HFF-Myc (cell line): ENCODE data around the gene CAD.

Source experiments
- DNase-seq: peaks from one replicate; pipeline ENCODE4 v3.0.0-alpha.2; 2011; ENCODE audit warnings: low read depth; ENCODE audit errors: extremely low read depth
- H3K4me3 ChIP-seq: replicated peaks from 2 replicates; pipeline ENCODE4 v1.5.1; 2011; ENCODE audit warnings: low read depth, mild to moderate bottlenecking, control low read depth, low read length
- TF ChIP-seq, protein P1 (sequence below): IDR thresholded peaks from 2 replicates; pipeline ENCODE4 v1.5.1; 2012; ENCODE audit warnings: mild to moderate bottlenecking, low read depth, low read length, control low read depth; ENCODE audit errors: missing control alignments

Gene CAD

DNA sequence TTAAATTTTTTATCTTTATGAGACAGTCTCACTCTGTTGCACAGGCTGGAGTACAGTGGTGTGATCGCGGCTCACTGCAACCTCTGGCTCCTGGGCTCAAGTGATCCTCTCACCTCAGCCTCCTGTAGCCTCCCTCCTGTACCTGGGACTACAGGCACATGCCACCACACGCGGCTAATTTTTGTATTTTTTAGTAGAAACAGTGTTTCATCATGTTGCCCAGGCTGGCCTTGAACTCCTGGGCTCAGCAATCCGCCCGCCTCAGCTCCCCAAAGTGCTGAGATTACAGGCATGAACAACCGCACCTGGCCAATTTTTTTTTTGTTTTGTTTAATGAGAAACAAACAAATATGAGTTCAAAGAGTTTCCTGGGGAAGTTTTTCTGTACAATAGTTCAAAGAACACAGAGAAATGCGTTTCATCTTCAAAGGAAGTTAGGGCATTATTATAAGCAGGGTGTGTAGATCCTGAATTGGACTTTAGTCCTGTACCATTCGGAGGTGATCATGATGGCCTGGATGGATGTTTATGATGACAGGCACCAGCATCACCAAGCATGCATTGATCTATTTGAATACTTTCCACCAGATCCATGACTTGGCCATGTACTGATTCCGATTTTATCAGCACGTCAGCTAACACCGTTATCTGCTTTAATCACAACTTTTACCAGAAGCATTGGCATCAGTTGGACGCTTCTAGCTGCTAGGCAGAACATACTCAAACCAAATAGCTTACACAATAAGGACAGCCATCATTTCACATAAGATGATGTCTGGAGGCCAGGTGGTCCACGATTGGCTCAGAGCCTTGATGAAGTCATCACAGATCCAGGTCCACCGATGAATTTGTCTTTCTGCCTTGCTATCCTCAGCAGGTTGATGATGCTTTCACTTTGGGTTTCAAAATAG is 39.5 kb upstream of the CAD start:
- DNase-seq = no peak
- TF ChIP-seq, protein P1, sequence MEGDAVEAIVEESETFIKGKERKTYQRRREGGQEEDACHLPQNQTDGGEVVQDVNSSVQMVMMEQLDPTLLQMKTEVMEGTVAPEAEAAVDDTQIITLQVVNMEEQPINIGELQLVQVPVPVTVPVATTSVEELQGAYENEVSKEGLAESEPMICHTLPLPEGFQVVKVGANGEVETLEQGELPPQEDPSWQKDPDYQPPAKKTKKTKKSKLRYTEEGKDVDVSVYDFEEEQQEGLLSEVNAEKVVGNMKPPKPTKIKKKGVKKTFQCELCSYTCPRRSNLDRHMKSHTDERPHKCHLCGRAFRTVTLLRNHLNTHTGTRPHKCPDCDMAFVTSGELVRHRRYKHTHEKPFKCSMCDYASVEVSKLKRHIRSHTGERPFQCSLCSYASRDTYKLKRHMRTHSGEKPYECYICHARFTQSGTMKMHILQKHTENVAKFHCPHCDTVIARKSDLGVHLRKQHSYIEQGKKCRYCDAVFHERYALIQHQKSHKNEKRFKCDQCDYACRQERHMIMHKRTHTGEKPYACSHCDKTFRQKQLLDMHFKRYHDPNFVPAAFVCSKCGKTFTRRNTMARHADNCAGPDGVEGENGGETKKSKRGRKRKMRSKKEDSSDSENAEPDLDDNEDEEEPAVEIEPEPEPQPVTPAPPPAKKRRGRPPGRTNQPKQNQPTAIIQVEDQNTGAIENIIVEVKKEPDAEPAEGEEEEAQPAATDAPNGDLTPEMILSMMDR = no peak

DNA sequence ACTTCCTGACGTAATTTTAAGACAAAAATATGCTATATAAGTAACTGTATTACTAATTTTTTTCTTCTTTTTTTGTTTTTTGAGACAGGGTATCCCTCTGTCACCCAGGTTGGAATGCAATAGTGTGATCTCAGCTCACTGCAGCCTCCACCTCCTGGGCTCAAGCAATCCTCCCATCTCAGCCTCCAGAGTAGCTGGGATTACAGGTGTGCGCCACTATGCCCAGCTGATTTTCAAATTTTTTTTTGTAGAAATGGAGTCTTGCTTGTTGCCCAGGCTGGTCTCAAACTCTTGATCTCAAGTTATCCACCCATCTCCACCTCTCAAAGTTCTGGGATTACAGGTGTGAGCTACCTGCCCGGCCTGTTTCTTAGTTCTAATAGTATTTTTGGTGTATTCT is 38.7 kb upstream of the CAD start:
- DNase-seq = no peak
- TF ChIP-seq, protein P1 = no peak
- H3K4me3 ChIP-seq = no peak overlapping the region

More for the DNA sequence above, 39.5 kb upstream of the CAD start:
- no peak overlapping the region for H3K4me3 ChIP-seq

DNA sequence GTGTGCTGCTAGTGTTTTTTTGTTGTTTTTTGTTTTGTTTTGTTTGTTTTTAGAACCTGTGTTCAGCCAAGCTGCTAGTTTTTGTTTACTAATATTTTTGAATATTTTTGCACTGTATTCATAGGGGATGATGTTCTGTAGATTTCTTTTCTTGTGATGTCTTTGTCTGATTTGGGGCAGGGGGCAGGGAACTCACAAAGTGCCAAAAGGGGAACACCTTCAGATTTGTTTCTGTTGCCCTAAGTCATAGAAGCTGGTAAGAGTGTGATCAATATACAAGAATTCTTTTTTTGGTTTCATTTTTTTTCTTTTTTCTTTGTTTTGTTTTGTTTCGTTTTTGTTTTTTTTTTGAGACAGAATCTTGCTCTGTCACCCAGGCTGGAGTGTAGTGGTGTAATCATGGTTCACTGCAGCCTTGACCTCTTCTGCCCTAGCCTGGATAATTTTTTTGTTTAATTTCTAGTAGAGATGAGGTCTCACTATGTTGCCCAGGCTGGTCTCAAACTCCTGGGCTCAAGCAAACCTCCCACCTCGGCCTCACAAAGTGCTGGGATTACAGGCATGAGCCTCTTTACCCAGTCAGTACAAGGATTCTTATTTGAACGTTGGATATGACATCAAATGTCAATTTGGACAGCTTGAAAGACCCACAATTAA is 37.7 kb upstream of the CAD start:
- no peak for DNase-seq
- H3K4me3 ChIP-seq = no peak overlapping the region
- TF ChIP-seq, protein P1 = no peak

DNA sequence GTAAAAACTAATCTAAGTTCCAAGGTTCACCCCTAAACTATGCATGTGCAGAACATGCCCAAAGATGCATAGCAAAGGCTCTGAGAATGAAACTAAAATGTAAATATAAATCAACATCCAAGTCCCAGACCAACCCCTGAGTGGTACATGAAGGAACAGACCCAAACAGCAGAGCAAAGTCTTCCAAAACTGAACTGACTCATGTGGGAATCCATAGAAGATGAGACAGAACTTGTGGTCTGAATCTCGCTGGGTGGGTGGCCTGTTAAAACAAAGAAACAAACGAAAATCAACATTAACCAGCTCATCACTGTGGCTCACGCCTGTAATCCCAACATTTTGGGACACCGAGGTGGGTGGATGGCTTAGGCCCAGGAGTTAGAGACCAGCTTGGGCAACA is 34.8 kb upstream of the CAD start:
- TF ChIP-seq, protein P1 = no peak

DNA sequence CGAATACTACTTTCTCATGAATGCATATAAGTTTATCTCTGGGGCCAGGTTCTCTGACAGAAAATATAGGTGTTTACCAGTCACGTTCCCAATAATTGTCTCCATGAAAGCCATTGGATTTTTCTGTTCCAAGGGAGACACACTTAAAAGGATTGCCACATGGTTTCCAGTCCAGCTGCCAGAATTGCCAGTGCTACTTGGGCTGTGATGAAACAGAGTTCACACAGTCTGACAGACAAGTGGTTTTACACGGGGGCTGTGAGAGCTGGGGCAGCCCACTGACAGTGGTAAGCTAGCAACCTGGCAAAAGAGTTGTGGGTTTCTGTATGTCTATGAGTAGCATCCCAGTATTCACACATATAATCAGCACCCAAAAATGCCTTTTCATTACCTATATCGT is 33.1 kb upstream of the CAD start:
- no peak for DNase-seq
- TF ChIP-seq, protein P1 = no peak

More for the DNA sequence above, 34.8 kb upstream of the CAD start:
- no peak for DNase-seq
- H3K4me3 ChIP-seq = no peak overlapping the region

DNA sequence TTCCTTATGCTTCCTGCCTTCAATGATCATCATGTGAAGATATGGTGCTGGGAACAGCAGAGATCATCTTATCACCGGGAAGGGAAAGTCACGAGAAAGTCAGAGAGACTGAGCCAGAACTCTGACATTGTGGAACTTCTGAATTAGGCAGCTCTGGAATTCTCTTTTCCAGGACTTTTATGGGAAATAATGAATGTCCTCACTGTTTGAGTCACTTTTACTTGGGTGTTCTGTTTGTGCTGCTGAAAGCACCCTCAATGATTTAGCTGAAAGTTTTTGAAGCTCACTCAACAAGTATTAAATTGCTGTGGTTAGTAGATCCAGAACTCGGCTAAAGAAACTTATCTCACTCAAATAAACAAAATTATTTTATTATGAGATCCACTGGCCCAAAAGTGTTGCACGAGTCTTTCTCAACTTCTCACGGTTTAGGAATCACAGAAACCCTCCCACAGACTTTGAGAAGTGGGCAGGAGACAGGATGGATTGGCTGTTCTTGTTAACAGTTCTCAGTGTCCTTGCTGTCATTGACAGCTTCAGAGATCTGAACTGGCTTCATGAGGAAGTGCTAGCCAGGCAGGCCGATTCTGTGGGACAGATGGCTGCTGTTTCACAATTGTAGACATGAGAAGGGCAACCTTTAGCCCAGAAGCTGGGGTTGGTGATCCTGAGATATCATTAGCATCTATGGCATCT is 31.7 kb upstream of the CAD start:
- no peak for DNase-seq
- TF ChIP-seq, protein P1 = no peak
- no peak overlapping the region for H3K4me3 ChIP-seq

More for the DNA sequence above, 33.1 kb upstream of the CAD start:
- no peak overlapping the region for H3K4me3 ChIP-seq
